ENCODE measurements around the gene RBM17. TPM values are rescaled to one million over a fixed set of nuclear protein-coding genes. Genes with fewer than 3 reads are reported as not detected.
A peak's percentile ranks its signal among the peaks of the same experiment; 100 is the strongest.

The RBM17 gene
- total and polyA plus RNA-seq, 10 of the 15 experiments (the other 5 are each of a cell fraction or from before 2014, with no cell fraction given): 28.4 to 181 (median 83.9) TPM

DNA sequence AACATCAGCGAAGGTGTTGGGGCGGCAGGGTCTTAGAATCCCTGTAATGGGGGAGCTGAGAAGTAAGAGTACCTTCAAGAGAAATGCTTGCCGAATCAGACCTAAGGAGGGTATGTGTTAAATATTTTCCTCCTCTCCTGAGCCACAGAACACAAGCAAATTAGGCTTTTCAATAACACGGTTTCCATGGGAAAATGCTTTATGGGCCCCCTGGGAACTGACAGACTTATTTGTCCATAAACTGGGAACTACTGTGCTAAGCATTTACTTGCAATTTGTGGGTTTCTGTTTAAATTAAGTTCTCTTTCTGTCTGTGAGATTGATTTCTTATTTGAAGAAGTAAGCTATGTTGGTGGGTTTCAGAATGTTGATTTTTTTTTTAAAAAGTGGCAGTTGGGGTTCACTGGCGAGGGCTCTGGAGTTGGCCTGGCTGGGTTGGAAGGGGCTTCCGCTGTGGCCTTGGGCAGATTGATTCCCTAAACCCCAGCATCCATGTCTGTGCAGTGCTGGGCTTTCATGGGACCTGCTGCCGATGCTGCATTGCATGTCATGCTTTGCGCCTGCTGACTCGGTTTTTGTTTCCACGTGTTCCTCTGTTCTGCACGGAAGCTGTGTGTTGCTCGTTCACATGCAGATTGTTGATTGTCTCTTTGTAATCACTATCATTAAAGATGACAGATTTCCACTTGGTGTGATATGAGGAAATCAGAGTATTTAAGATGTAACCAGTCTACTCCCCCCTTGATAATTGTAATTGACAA, 7.2 kb downstream of the RBM17 start:
- H3K79me2 ChIP-seq (ENCODE audit: control insufficient read depth, insufficient read depth, low read length): peaks cover 64% of the 10 kb centered on the region
- no peak for TF ChIP-seq TARDBP (IDR thresholded peaks at IDR 0.05; ENCODE audit: borderline replicate concordance)
- TF ChIP-seq NFXL1 (IDR thresholded peaks at IDR 0.05; ENCODE audit: borderline replicate concordance): no peak
- TF ChIP-seq NR2C2 (IDR thresholded peaks at IDR 0.05; ENCODE audit: borderline replicate concordance, control insufficient read depth, insufficient read length, low read depth): no peak
- TF ChIP-seq, protein P1, sequence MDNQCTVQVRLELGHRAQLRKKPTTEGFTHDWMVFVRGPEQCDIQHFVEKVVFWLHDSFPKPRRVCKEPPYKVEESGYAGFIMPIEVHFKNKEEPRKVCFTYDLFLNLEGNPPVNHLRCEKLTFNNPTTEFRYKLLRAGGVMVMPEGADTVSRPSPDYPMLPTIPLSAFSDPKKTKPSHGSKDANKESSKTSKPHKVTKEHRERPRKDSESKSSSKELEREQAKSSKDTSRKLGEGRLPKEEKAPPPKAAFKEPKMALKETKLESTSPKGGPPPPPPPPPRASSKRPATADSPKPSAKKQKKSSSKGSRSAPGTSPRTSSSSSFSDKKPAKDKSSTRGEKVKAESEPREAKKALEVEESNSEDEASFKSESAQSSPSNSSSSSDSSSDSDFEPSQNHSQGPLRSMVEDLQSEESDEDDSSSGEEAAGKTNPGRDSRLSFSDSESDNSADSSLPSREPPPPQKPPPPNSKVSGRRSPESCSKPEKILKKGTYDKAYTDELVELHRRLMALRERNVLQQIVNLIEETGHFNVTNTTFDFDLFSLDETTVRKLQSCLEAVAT (IDR thresholded peaks at IDR 0.05): no peak
- TF ChIP-seq CHD4 (IDR thresholded peaks at IDR 0.05): no peak
- TF ChIP-seq WRNIP1 (IDR thresholded peaks at IDR 0.05; ENCODE audit: borderline replicate concordance, low read depth, low read length): no peak
- TF ChIP-seq ZNF24 (IDR thresholded peaks at IDR 0.05): no peak
- TF ChIP-seq MEF2B (IDR thresholded peaks at IDR 0.05; ENCODE audit: partially characterized antibody, poor library complexity, severe bottlenecking): no peak
- no peak for TF ChIP-seq TAF1 (IDR thresholded peaks at IDR 0.05; ENCODE audit: borderline replicate concordance, low read depth, low read length)
- TF ChIP-seq, protein P2, sequence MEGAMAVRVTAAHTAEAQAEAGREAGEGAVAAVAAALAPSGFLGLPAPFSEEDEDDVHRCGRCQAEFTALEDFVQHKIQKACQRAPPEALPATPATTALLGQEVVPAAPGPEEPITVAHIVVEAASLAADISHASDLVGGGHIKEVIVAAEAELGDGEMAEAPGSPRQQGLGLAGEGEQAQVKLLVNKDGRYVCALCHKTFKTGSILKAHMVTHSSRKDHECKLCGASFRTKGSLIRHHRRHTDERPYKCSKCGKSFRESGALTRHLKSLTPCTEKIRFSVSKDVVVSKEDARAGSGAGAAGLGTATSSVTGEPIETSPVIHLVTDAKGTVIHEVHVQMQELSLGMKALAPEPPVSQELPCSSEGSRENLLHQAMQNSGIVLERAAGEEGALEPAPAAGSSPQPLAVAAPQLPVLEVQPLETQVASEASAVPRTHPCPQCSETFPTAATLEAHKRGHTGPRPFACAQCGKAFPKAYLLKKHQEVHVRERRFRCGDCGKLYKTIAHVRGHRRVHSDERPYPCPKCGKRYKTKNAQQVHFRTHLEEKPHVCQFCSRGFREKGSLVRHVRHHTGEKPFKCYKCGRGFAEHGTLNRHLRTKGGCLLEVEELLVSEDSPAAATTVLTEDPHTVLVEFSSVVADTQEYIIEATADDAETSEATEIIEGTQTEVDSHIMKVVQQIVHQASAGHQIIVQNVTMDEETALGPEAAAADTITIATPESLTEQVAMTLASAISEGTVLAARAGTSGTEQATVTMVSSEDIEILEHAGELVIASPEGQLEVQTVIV (IDR thresholded peaks at IDR 0.05; ENCODE audit: borderline replicate concordance, partially characterized antibody): no peak
- TF ChIP-seq POLR2A (IDR thresholded peaks at IDR 0.05; ENCODE audit: low read depth, low read length): no peak
- no peak for TF ChIP-seq ATF7 (IDR thresholded peaks at IDR 0.05; ENCODE audit: low read depth)
- TF ChIP-seq, protein P3, sequence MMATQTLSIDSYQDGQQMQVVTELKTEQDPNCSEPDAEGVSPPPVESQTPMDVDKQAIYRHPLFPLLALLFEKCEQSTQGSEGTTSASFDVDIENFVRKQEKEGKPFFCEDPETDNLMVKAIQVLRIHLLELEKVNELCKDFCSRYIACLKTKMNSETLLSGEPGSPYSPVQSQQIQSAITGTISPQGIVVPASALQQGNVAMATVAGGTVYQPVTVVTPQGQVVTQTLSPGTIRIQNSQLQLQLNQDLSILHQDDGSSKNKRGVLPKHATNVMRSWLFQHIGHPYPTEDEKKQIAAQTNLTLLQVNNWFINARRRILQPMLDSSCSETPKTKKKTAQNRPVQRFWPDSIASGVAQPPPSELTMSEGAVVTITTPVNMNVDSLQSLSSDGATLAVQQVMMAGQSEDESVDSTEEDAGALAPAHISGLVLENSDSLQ (IDR thresholded peaks at IDR 0.05): no peak
- no peak for TF ChIP-seq ZSCAN29 (IDR thresholded peaks at IDR 0.05)
- TF ChIP-seq, protein P4, sequence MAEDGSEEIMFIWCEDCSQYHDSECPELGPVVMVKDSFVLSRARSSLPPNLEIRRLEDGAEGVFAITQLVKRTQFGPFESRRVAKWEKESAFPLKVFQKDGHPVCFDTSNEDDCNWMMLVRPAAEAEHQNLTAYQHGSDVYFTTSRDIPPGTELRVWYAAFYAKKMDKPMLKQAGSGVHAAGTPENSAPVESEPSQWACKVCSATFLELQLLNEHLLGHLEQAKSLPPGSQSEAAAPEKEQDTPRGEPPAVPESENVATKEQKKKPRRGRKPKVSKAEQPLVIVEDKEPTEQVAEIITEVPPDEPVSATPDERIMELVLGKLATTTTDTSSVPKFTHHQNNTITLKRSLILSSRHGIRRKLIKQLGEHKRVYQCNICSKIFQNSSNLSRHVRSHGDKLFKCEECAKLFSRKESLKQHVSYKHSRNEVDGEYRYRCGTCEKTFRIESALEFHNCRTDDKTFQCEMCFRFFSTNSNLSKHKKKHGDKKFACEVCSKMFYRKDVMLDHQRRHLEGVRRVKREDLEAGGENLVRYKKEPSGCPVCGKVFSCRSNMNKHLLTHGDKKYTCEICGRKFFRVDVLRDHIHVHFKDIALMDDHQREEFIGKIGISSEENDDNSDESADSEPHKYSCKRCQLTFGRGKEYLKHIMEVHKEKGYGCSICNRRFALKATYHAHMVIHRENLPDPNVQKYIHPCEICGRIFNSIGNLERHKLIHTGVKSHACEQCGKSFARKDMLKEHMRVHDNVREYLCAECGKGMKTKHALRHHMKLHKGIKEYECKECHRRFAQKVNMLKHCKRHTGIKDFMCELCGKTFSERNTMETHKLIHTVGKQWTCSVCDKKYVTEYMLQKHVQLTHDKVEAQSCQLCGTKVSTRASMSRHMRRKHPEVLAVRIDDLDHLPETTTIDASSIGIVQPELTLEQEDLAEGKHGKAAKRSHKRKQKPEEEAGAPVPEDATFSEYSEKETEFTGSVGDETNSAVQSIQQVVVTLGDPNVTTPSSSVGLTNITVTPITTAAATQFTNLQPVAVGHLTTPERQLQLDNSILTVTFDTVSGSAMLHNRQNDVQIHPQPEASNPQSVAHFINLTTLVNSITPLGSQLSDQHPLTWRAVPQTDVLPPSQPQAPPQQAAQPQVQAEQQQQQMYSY (CRISPR knock-in tag; IDR thresholded peaks at IDR 0.05): no peak
- no peak for TF ChIP-seq SREBF2 (IDR thresholded peaks at IDR 0.05; ENCODE audit: low read length)

More for the DNA sequence above, 7.2 kb downstream of the RBM17 start:
- Histone ChIP-seq H3K4me3 (no peak overlapping the region), H2AFZ (ENCODE audit: control insufficient read depth, low read depth, low read length) (no peak overlapping the region), H3K4me2 (ENCODE audit: control insufficient read depth, insufficient read depth) (peak overlapping the region; percentile 21; the same call in 1 of the 2 replicates), H3K27ac (ENCODE audit: control insufficient read depth, insufficient read depth) (no peak overlapping the region), H4K20me1 (ENCODE audit: control insufficient read depth, insufficient read depth) (peaks cover 3% of the 10 kb centered on the region), H3K9me3 (replicated peaks; ENCODE audit: control insufficient read depth, insufficient read depth, low read length) (no peaks in the 10 kb centered on the region), H3K36me3 (ENCODE audit: control insufficient read depth in 2 of 2, insufficient read depth in 2 of 2, low read length in 1 of 2) (peaks cover 5 to 10% of the 10 kb centered on the region in 2 experiments), H3K9ac (ENCODE audit: control insufficient read depth, insufficient read depth, low read length) (no peak overlapping the region), H3K4me1 (ENCODE audit: control insufficient read depth, insufficient read depth, low read length) (peaks cover 9% of the 10 kb centered on the region), H3K27me3 (replicated peaks in 1 of 2; ENCODE audit: control insufficient read depth in 2 of 2, insufficient read depth in 2 of 2, low read length in 1 of 2) (no peaks in the 10 kb centered on the region)
- POLR2A ChIA-PET: no interaction called here
- 90% methylated on average over 12 of the region's 12 CpGs for WGBS (ENCODE audit: insufficient coverage, insufficient replicate concordance, low lambda C conversion rate, missing lambda C conversion rate)
- CTCF ChIA-PET: interaction anchor here (0.6 to 1.2 kb wide), 4 partner anchors 10 to 311 kb away, joined by 3 to 5 read pairs (median 3); no protein-coding TSS in a partner anchor
- RAD21 ChIA-PET (ENCODE audit: unreplicated experiment): interaction anchor here (0.8 to 1.5 kb wide), 5 partner anchors 11 to 310 kb away, joined by 3 to 4 read pairs (median 4); no protein-coding TSS in a partner anchor
- DNase-seq (ENCODE audit: low read depth, low spot score) (no peak), FAIRE-seq (no peak), ATAC-seq (no peak)
- SMC1A ChIA-PET (ENCODE audit: uncharacterized antibody, unreplicated experiment): interaction anchor here (1.0 to 1.4 kb wide), 3 partner anchors 9 to 314 kb away, joined by 3 to 5 read pairs (median 3); no protein-coding TSS in a partner anchor
- in situ Hi-C loops (cut with MboI): no loop called here
- no TSS peak for BruUV-seq (replicated peaks)
- intact Hi-C loops (cut with micrococcal nuclease; ENCODE audit: unreplicated experiment): no loop called here
